H1 (cell line): ENCODE measurements around the gene TXNIP. TPM values are rescaled to one million over a fixed set of nuclear protein-coding genes. Genes with fewer than 3 reads are reported as not detected.

Experiments
- CTCF ChIA-PET: fragments of 300-600 bp; sonication (Branson Sonifier 250); formaldehyde crosslinking; loops from one replicate; lab custom pipeline; 2021; ENCODE audit not compliant: partially characterized antibody; lab: Charles Lee
- POLR2A ChIA-PET: fragments of 300-600 bp; sonication (Branson Sonifier 250); formaldehyde crosslinking; loops from one replicate; lab custom pipeline; 2021; ENCODE audit warnings: inconsistent platforms; ENCODE audit not compliant: partially characterized antibody; lab: Charles Lee
- DNase-seq, 2 experiments: peaks; one replicate each; pipeline versions ENCODE4 v3.0.0 to v3.0.0-alpha.2; 2010 to 2022; ENCODE audit warnings: low spot score in 2 of 2, low read depth in 1 of 2, mixed read lengths in 1 of 2
- FAIRE-seq: peaks from 2 replicates; lab custom pipeline; 2011; peaks lifted over from hg19 to GRCh38; lab: Jason Lieb, UNC
- H2AFZ ChIP-seq: 2 replicates; pipeline ENCODE4 v1.8.1; 2012; ENCODE audit warnings: low read length, inconsistent platforms
- H2AK5ac ChIP-seq: 2 replicates; pipeline ENCODE4 v1.6.1; 2013; ENCODE audit warnings: low read depth, low read length
- H2BK120ac ChIP-seq: replicated peaks from 2 replicates; pipeline ENCODE3; 2013; ENCODE audit warnings: low read depth, low read length, inconsistent platforms
- H2BK12ac ChIP-seq: 2 replicates; pipeline ENCODE4 v1.6.1; 2013; ENCODE audit warnings: low read depth, low read length
- H2BK15ac ChIP-seq: 2 replicates; pipeline ENCODE4 v1.6.1; 2013; ENCODE audit warnings: low read length
- H2BK20ac ChIP-seq: 2 replicates; pipeline ENCODE4 v1.6.1; 2013; ENCODE audit warnings: low read length
- H2BK5ac ChIP-seq: 2 replicates; pipeline ENCODE4 v1.6.1; 2013; ENCODE audit warnings: low read depth, low read length
- H3K14ac ChIP-seq: 2 replicates; pipeline ENCODE4 v1.6.1; 2013; ENCODE audit warnings: inconsistent platforms; ENCODE audit not compliant: insufficient read length
- H3K18ac ChIP-seq: 2 replicates; pipeline ENCODE4 v1.6.1; 2013; ENCODE audit warnings: low read length; ENCODE audit errors: extremely low read depth
- H3K23ac ChIP-seq: 2 replicates; pipeline ENCODE4 v1.6.1; 2013; ENCODE audit warnings: inconsistent platforms; ENCODE audit not compliant: insufficient read length
- H3K23me2 ChIP-seq: 2 replicates; pipeline ENCODE4 v1.6.1; 2013; ENCODE audit warnings: low read depth, low read length
- H3K27ac ChIP-seq: 2 replicates; pipeline ENCODE4 v1.6.1; 2011; ENCODE audit warnings: low read depth, low read length, inconsistent platforms
- H3K27me3 ChIP-seq, 4 experiments: replicated peaks in 1 of 4; 1 replicate in 1 of 4; 2 replicates in 3 of 4; pipeline versions ENCODE4 v1.6.1 to v1.8.1; 2011 to 2013; ENCODE audit warnings: low read length in 3 of 4, mild to moderate bottlenecking in 3 of 4, inconsistent platforms in 2 of 4, mixed read lengths in 2 of 4, moderate library complexity in 1 of 4; ENCODE audit not compliant: control insufficient read depth in 3 of 4, insufficient read depth in 3 of 4; ENCODE audit errors: extremely low read depth in 1 of 4
- H3K36me3 ChIP-seq, 4 experiments: 2 replicates each; pipeline versions ENCODE4 v1.6.1 to v1.8.1; 2011 to 2013; ENCODE audit warnings: mild to moderate bottlenecking in 4 of 4, low read length in 3 of 4, moderate library complexity in 2 of 4, control low read depth in 1 of 4, inconsistent platforms in 1 of 4; ENCODE audit not compliant: insufficient read depth in 4 of 4, control insufficient read depth in 2 of 4
- H3K4ac ChIP-seq: replicated peaks from 2 replicates; pipeline ENCODE3; 2013; ENCODE audit warnings: low read length, low read depth, mixed read lengths, inconsistent platforms; ENCODE audit not compliant: insufficient read length
- H3K4me1 ChIP-seq, 4 experiments: replicated peaks in 1 of 4; 1 replicate in 1 of 4; 2 replicates in 3 of 4; pipeline versions ENCODE4 v1.6.1 to v1.8.1; 2011 to 2013; ENCODE audit warnings: low read length in 3 of 4, inconsistent platforms in 2 of 4, mixed read lengths in 1 of 4; ENCODE audit not compliant: insufficient read depth in 4 of 4, control insufficient read depth in 3 of 4
- H3K4me2 ChIP-seq, 2 experiments: 2 replicates each; pipeline versions ENCODE4 v1.6.1 to v1.8.1; 2011 to 2013; ENCODE audit warnings: low read depth in 2 of 2, low read length in 2 of 2, control low read depth in 1 of 2, inconsistent platforms in 1 of 2, mild to moderate bottlenecking in 1 of 2; ENCODE audit not compliant: insufficient read depth in 1 of 2
- H3K4me3 ChIP-seq, 4 experiments: fragments of 200-600, 300-600 bp in 1 of 4; sonication (generic), shearing (Covaris generic), sonication (Bioruptor Twin) in 1 of 4; 2 replicates each; pipeline versions ENCODE4 v1.5.1 to v1.8.1; 2011 to 2016; ENCODE audit warnings: low read length in 4 of 4, low read depth in 3 of 4, control low read depth in 2 of 4, inconsistent platforms in 2 of 4, mild to moderate bottlenecking in 2 of 4, mixed read lengths in 1 of 4, moderate library complexity in 1 of 4; ENCODE audit not compliant: insufficient read depth in 2 of 4; ENCODE audit errors: extremely low read depth in 1 of 4
- H3K56ac ChIP-seq: replicated peaks from 2 replicates; pipeline ENCODE3; 2013; ENCODE audit warnings: low read depth, mild to moderate bottlenecking, mixed read lengths, low read length, inconsistent platforms; ENCODE audit not compliant: insufficient read length
- H3K79me1 ChIP-seq: 2 replicates; pipeline ENCODE4 v1.6.1; 2013; ENCODE audit warnings: low read depth, low read length, control low read depth
- H3K79me2 ChIP-seq, 2 experiments: 2 replicates each; pipeline versions ENCODE4 v1.6.1 to v1.8.1; 2012 to 2013; ENCODE audit warnings: low read length in 2 of 2, mild to moderate bottlenecking in 2 of 2, inconsistent platforms in 1 of 2; ENCODE audit not compliant: insufficient read depth in 2 of 2, control insufficient read depth in 1 of 2
- H3K9ac ChIP-seq, 4 experiments: replicated peaks in 1 of 4; 1 replicate in 1 of 4; 2 replicates in 3 of 4; pipeline versions ENCODE4 v1.6.1 to v1.8.1; 2011 to 2013; ENCODE audit warnings: low read depth in 3 of 4, low read length in 3 of 4, control low read depth in 2 of 4, mild to moderate bottlenecking in 2 of 4, moderate library complexity in 2 of 4, inconsistent platforms in 1 of 4; ENCODE audit errors: extremely low read depth in 1 of 4
- H3K9me3 ChIP-seq, 2 experiments: 2 replicates each; pipeline versions ENCODE4 v1.6.1 to v1.8.1; 2012 to 2013; ENCODE audit warnings: mild to moderate bottlenecking in 2 of 2, moderate library complexity in 2 of 2, control low read depth in 1 of 2, inconsistent platforms in 1 of 2, low read depth in 1 of 2, low read length in 1 of 2, mixed read lengths in 1 of 2; ENCODE audit not compliant: insufficient read depth in 2 of 2
- H4K20me1 ChIP-seq, 2 experiments: replicated peaks in 1 of 2; 2 replicates each; pipeline versions ENCODE3 to v1.8.1; 2011 to 2013; ENCODE audit warnings: inconsistent platforms in 2 of 2, low read length in 2 of 2, mild to moderate bottlenecking in 1 of 2; ENCODE audit not compliant: insufficient read depth in 2 of 2, control insufficient read depth in 1 of 2
- H4K5ac ChIP-seq: 2 replicates; pipeline ENCODE4 v1.6.1; 2013; ENCODE audit warnings: low read length, low read depth, mixed read lengths, inconsistent platforms; ENCODE audit not compliant: insufficient read length
- H4K8ac ChIP-seq: 2 replicates; pipeline ENCODE4 v1.8.0; 2013; ENCODE audit warnings: mild to moderate bottlenecking, moderate library complexity, low read length, inconsistent platforms; ENCODE audit not compliant: insufficient read depth; ENCODE audit errors: extremely low read depth
- H4K91ac ChIP-seq: replicated peaks from 2 replicates; pipeline ENCODE3; 2013; ENCODE audit warnings: low read length, mixed read lengths, inconsistent platforms; ENCODE audit not compliant: insufficient read length
- ASH2L ChIP-seq: fragments of 200-600, 300-600 bp; sonication (generic); IDR thresholded peaks from one replicate; pipeline ENCODE4 v1.7.1; 2017; ENCODE audit warnings: low read length
- ATF3 ChIP-seq: IDR thresholded peaks from 2 replicates; pipeline ENCODE4 v1.6.1; 2011; ENCODE audit warnings: low read depth, mild to moderate bottlenecking, low read length; ENCODE audit not compliant: insufficient read depth
- EGR1 ChIP-seq: IDR thresholded peaks from 2 replicates; pipeline ENCODE4 v1.6.1; 2011; ENCODE audit warnings: low read depth, low read length, borderline replicate concordance
- FOSL1 ChIP-seq: IDR thresholded peaks from 2 replicates; pipeline ENCODE4 v1.6.1; 2011; ENCODE audit warnings: mild to moderate bottlenecking, low read depth, low read length, moderate library complexity; ENCODE audit not compliant: insufficient read depth
- GTF2F1 ChIP-seq: IDR thresholded peaks from 2 replicates; pipeline ENCODE4 v1.6.1; 2012; ENCODE audit warnings: low read depth, low read length, improper control_type of control experiment, borderline replicate concordance
- MAX ChIP-seq: IDR thresholded peaks from 2 replicates; pipeline ENCODE4 v1.6.1; 2012; ENCODE audit warnings: inconsistent platforms
- PHF8 ChIP-seq: fragments of 200-600 bp; sonication (generic); conservative IDR thresholded peaks from 2 replicates; pipeline ENCODE4 v1.7.1; 2012; ENCODE audit warnings: low read depth, mild to moderate bottlenecking, inconsistent platforms, low read length, moderate library complexity
- SIN3A ChIP-seq, 2 experiments: IDR thresholded peaks in 1 of 2; conservative IDR thresholded peaks in 1 of 2; 2 replicates each; pipeline ENCODE4 v1.6.1; 2011 to 2012; ENCODE audit warnings: low read length in 2 of 2, improper control_type of control experiment in 1 of 2, low read depth in 1 of 2, mild to moderate bottlenecking in 1 of 2
- SIRT6 ChIP-seq: IDR thresholded peaks from one replicate; pipeline ENCODE4 v1.7.1; 2012; ENCODE audit warnings: low read length, inconsistent platforms
- SP4 ChIP-seq: IDR thresholded peaks from 2 replicates; pipeline ENCODE4 v1.6.1; 2012; ENCODE audit warnings: low read length, inconsistent platforms
- SUZ12 ChIP-seq: fragments of 200-600 bp; sonication (generic); IDR thresholded peaks from 2 replicates; pipeline ENCODE4 v1.6.1; 2012; ENCODE audit warnings: mild to moderate bottlenecking, inconsistent platforms, low read length, moderate library complexity, mixed read lengths
- TEAD4 ChIP-seq: IDR thresholded peaks from 2 replicates; pipeline ENCODE4 v1.6.1; 2012; ENCODE audit warnings: low read depth, low read length, inconsistent platforms, mixed read lengths
- YY1 ChIP-seq: IDR thresholded peaks from 2 replicates; pipeline ENCODE4 v1.6.1; 2011; ENCODE audit warnings: low read depth, mild to moderate bottlenecking, low read length
- WGBS, 2 experiments: shearing (Covaris generic) in 1 of 2; methylation state at CpG; one replicate each; pipeline versions ENCODE4 v1.1.6 to v1.1.7; 2013 to 2015; ENCODE audit warnings: low lambda C conversion rate in 2 of 2, mixed read lengths in 2 of 2, inconsistent platforms in 1 of 2, low coverage in 1 of 2, missing lambda C conversion rate in 1 of 2; ENCODE audit not compliant: insufficient replicate concordance in 2 of 2, insufficient coverage in 1 of 2, insufficient read length in 1 of 2; ENCODE audit errors: extremely low coverage in 1 of 2, missing lambda C conversion rate in 1 of 2; 5-methylcytosine and 5-hydroxymethylcytosine counted together
- polyA plus RNA-seq, 7 experiments: library from polyadenylated mRNA; depleted of rRNA in 3 of 7; stranded (reverse) in 5 of 7; unstranded in 2 of 7; fragments of >200 nt in 5 of 7; fragments of 200-250 nt in 2 of 7; gene quantifications; 1 replicate in 5 of 7; 2 replicates in 1 of 7; 4 replicates in 1 of 7; pipeline versions ENCODE4 v1.2.1 to v1.2.3, GENCODE V29; 2011 to 2013; ENCODE audit warnings: missing spikeins in 2 of 7, mixed read lengths in 2 of 7
- total RNA-seq: library from RNA; stranded (reverse); fragmentation: NEBNext Ultra II Directional; extraction: Animal tissue kit (Norgen Biotek cat#: 25700); gene quantifications from 2 replicates; pipeline ENCODE4 v1.2.1, GENCODE V29; 2021

TXNIP gene
- total and polyA plus RNA-seq, 2 of the 8 experiments (the other 6 are each of a cell fraction or from before 2014, with no cell fraction given), result 12.3 to 56.8 TPM

GRCh38 chr1:145959957-145960467, 36.4 kb downstream of the TXNIP start:
- Histone ChIP-seq H2AFZ (peak overlapping the region; percentile 28; the same call in 1 of the 2 replicates), H3K9me3 (no peaks in the 10 kb centered on the region), H4K20me1 (peaks cover 0 to 2% of the 10 kb centered on the region in 2 experiments), H4K8ac (no peak overlapping the region), H3K23me2 (peaks cover 25% of the 10 kb centered on the region), H3K4me1 (peaks cover 0 to 20% (median 11%) of the 10 kb centered on the region in 4 experiments; a peak in 6 of 7 replicates), H3K4me2 (peak overlapping the region; percentile 93 to 98), H3K14ac (no peak overlapping the region), H3K23ac (no peak overlapping the region), H3K27ac (no peak overlapping the region), H3K4ac (no peak overlapping the region), H3K36me3 (no peaks in the 10 kb centered on the region), H3K79me2 (no peaks in the 10 kb centered on the region), H2BK15ac (peak overlapping the region; percentile 3; the same call in 1 of the 2 replicates), H2AK5ac (no peak overlapping the region), H3K4me3 (peak overlapping the region; percentile 56 to 85 (median 82)), H2BK12ac (0 out of 2 replicates have a peak overlapping the region, but pooled peaks have one; percentile 28), H2BK120ac (no peak overlapping the region), H2BK20ac (no peak overlapping the region), H4K91ac (no peak overlapping the region), H3K79me1 (no peaks in the 10 kb centered on the region), H3K9ac (no peak overlapping the region), H3K56ac (no peak overlapping the region), H2BK5ac (no peak overlapping the region), H3K27me3 (peaks cover 25 to 80% (median 67%) of the 10 kb centered on the region in 4 experiments), H4K5ac (no peak overlapping the region), H3K18ac (no peak overlapping the region; the same call in 1 of the 2 replicates)
- ChIA-PET CTCF (interaction anchor here (1.1 kb wide), 1 partner anchor 50 kb away, joined by 3 read pairs; the partner anchor contains the start of gene ITGA10), POLR2A (interaction anchor here (1.1 to 5.3 kb wide), 2 partner anchors 33 to 75 kb away, joined by 4 to 31 read pairs; partner anchors contain the start of gene RBM8A)
- WGBS, 2 experiments, result 11% methylated on average over 12 of the region's 12 CpGs; no CpG with 5 or more reads in 1 of the 2 experiments
- DNase-seq, result no peak
- FAIRE-seq, result no peak
- TF ChIP-seq EGR1 (no peak), TEAD4 (no peak), PHF8 (no peak), SP4 (no peak), SIN3A (conservative IDR thresholded peaks at IDR 0.05 in 1 of 2, IDR thresholded peaks at IDR 0.05 in 1 of 2; ENCODE audit: low read depth in 1 of 2, low read length in 2 of 2) (no peak), ASH2L (no peak), MAX (no peak), FOSL1 (no peak), YY1 (no peak), SUZ12 (no peak), ATF3 (no peak), GTF2F1 (no peak), SIRT6 (no peak)
